HG02571 (cell line): Measurements from ENCODE around the gene TEAD3.

ENCODE experiments used
- ATAC-seq: cut with Tn5 transposase; IDR thresholded peaks from one replicate; pipeline ENCODE4 v1.9.1; 2021; ENCODE audit warnings: mild to moderate bottlenecking, moderate library complexity; ENCODE audit not compliant: unreplicated experiment

TEAD3 gene

GRCh38 chr6:35477028-35477427 lies 19.9 kb downstream of the TEAD3 start:
- no peak for ATAC-seq

- no peak for ATAC-seq
Observed at GRCh38 chr6:35476004-35476403, 20.9 kb downstream of the TEAD3 start.

- no peak for ATAC-seq
Observed at GRCh38 chr6:35475573-35475972, 21.3 kb downstream of the TEAD3 start.

GRCh38 chr6:35474942-35475570 lies 21.8 kb downstream of the TEAD3 start:
- no peak for ATAC-seq

- ATAC-seq: no peak
Observed at GRCh38 chr6:35474131-35474941, 22.5 kb downstream of the TEAD3 start.

- ATAC-seq: no peak
Observed at GRCh38 chr6:35473850-35474130, 23.1 kb downstream of the TEAD3 start.

- ATAC-seq: no peak
Observed at GRCh38 chr6:35473075-35473849, 23.6 kb downstream of the TEAD3 start.

- ATAC-seq: no peak
Observed at GRCh38 chr6:35471836-35472345, 25.0 kb downstream of the TEAD3 start.

- ATAC-seq: no peak
Observed at GRCh38 chr6:35470663-35471120, 26.2 kb downstream of the TEAD3 start.

GRCh38 chr6:35469751-35470662 lies 26.9 kb downstream of the TEAD3 start:
- no peak for ATAC-seq

GRCh38 chr6:35468980-35469750 lies 27.7 kb downstream of the TEAD3 start:
- no peak for ATAC-seq

GRCh38 chr6:35468181-35468979 lies 28.5 kb downstream of the TEAD3 start, which contains the start of gene RPL10A:
Gene RPL10A, plus strand, starts transcription at chr6:35468401. Its CDS starts 34 bp downstream, at chr6:35468435.
- peak; percentile 77 for ATAC-seq

GRCh38 chr6:35465646-35466045 lies 31.2 kb downstream of the TEAD3 start:
- ATAC-seq: no peak

GRCh38 chr6:35463292-35463691 lies 33.6 kb downstream of the TEAD3 start:
- ATAC-seq: no peak

- no peak for ATAC-seq
Observed at GRCh38 chr6:35461270-35461669, 35.6 kb downstream of the TEAD3 start.

- ATAC-seq: no peak
Observed at GRCh38 chr6:35457907-35458306, 39.0 kb downstream of the TEAD3 start.

GRCh38 chr6:35454391-35455110 lies 42.3 kb downstream of the TEAD3 start:
- ATAC-seq: no peak

- no peak for ATAC-seq
Observed at GRCh38 chr6:35453236-35453635, 43.6 kb downstream of the TEAD3 start.
